ENCODE measurements around the gene B4GALT1. TPM values are rescaled to one million over a fixed set of nuclear protein-coding genes. Genes with fewer than 3 reads are reported as not detected.

Gene B4GALT1
- total and polyA plus RNA-seq, 2 donors from 2014 or later, result 33.0 to 163 TPM

DNA sequence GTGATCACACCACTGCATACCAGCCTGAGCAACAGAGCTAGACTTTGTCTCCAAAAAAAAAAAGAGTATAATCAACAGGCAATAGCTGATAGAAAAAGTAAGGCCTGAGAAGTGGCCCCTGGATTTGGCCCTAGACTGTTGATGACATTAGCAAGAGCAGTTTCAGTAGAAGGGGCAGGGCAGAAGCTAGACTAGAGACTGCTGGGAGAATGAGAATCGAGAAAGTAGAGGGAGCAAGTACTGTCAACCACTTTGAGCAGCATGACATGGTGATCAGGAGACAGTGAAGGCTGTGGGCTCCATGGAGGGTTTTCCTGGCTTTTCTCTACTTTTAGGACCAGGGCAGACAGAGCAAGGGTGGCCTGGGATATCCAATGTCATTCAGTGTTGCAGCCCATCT, 34.9 kb upstream of the B4GALT1 start:
- H3K9ac ChIP-seq (ENCODE audit: low read length in 3 of 3), result no peak overlapping the region
- H3K27me3 ChIP-seq (ENCODE audit: control insufficient read depth, insufficient read depth, low read length), result no peaks in the 10 kb centered on the region
- FAIRE-seq, result no peak
- no peak for TF ChIP-seq CTCF (IDR thresholded peaks at IDR 0.05; ENCODE audit: borderline replicate concordance, extremely low read depth, insufficient read depth)
- no peaks in the 10 kb centered on the region for H3K4me1 ChIP-seq (ENCODE audit: control insufficient read depth in 2 of 3, insufficient read depth in 2 of 3, low read depth in 1 of 3, low read length in 3 of 3)
- H3K9me3 ChIP-seq (ENCODE audit: control insufficient read depth in 2 of 3, insufficient read depth in 1 of 3, low read length in 3 of 3), result no peaks in the 10 kb centered on the region
- H3K4me3 ChIP-seq (ENCODE audit: low read length in 3 of 3), result no peak overlapping the region
- intact Hi-C loops (cut with DNase I), result no loop called here
- DNase-seq, result no peak
- no peak overlapping the region for H3K27ac ChIP-seq (ENCODE audit: low read depth in 2 of 2, low read length in 2 of 2)
- no peaks in the 10 kb centered on the region for H3K36me3 ChIP-seq (ENCODE audit: control insufficient read depth in 2 of 3, insufficient read depth in 3 of 3, low read length in 3 of 3)

- intact Hi-C loops (cut with DNase I), result no loop called here
- Histone ChIP-seq H3K9me3 (ENCODE audit: control insufficient read depth in 2 of 3, insufficient read depth in 1 of 3, low read length in 3 of 3) (no peaks in the 10 kb centered on the region), H3K9ac (ENCODE audit: low read length in 3 of 3) (no peak overlapping the region), H3K36me3 (ENCODE audit: control insufficient read depth in 2 of 3, insufficient read depth in 3 of 3, low read length in 3 of 3) (no peaks in the 10 kb centered on the region), H3K4me3 (ENCODE audit: low read length in 3 of 3) (no peak overlapping the region), H3K4me1 (ENCODE audit: control insufficient read depth in 2 of 3, insufficient read depth in 2 of 3, low read depth in 1 of 3, low read length in 3 of 3) (no peaks in the 10 kb centered on the region), H3K27ac (ENCODE audit: low read depth in 2 of 2, low read length in 2 of 2) (no peak overlapping the region), H3K27me3 (ENCODE audit: control insufficient read depth, insufficient read depth, low read length) (no peaks in the 10 kb centered on the region)
- FAIRE-seq (no peak), DNase-seq (no peak)
- no peak for TF ChIP-seq CTCF (IDR thresholded peaks at IDR 0.05; ENCODE audit: borderline replicate concordance, extremely low read depth, insufficient read depth)
Observed at GRCh38 chr9:33198165-33198564, 31.0 kb upstream of the B4GALT1 start.

- DNase-seq (no peak), FAIRE-seq (no peak)
- intact Hi-C loops (cut with DNase I), result no loop called here
- no peaks in the 10 kb centered on the region for H3K27me3 ChIP-seq (ENCODE audit: control insufficient read depth, insufficient read depth, low read length)
- H3K27ac ChIP-seq (ENCODE audit: low read depth in 2 of 2, low read length in 2 of 2), result peak overlapping the region in 1 of 2 donors; percentile 26
- no peaks in the 10 kb centered on the region for H3K9me3 ChIP-seq (ENCODE audit: control insufficient read depth in 2 of 3, insufficient read depth in 1 of 3, low read length in 3 of 3)
- no peak for TF ChIP-seq CTCF (IDR thresholded peaks at IDR 0.05; ENCODE audit: borderline replicate concordance, extremely low read depth, insufficient read depth)
- H3K4me3 ChIP-seq (ENCODE audit: low read length in 3 of 3), result no peak overlapping the region
- H3K9ac ChIP-seq (ENCODE audit: low read length in 3 of 3), result no peak overlapping the region
- no peaks in the 10 kb centered on the region for H3K4me1 ChIP-seq (ENCODE audit: control insufficient read depth in 2 of 3, insufficient read depth in 2 of 3, low read depth in 1 of 3, low read length in 3 of 3)
- no peaks in the 10 kb centered on the region for H3K36me3 ChIP-seq (ENCODE audit: control insufficient read depth in 2 of 3, insufficient read depth in 3 of 3, low read length in 3 of 3)
Observed at GRCh38 chr9:33197279-33198152, 30.4 kb upstream of the B4GALT1 start.
